22Rv1 (cell line): ENCODE measurements around the gene HMGN1.

Experiments used
- CTCF ChIP-seq: fragments of 450-650 bp; IDR thresholded peaks from 2 replicates; pipeline ENCODE4 v1.5.1; 2017; ENCODE audit warnings: mild to moderate bottlenecking
- ZFX ChIP-seq: fragments of 450-650 bp; IDR thresholded peaks from 2 replicates; pipeline ENCODE4 v1.6.1; 2017; ENCODE audit warnings: antibody characterized with exemption, borderline replicate concordance

DNA sequence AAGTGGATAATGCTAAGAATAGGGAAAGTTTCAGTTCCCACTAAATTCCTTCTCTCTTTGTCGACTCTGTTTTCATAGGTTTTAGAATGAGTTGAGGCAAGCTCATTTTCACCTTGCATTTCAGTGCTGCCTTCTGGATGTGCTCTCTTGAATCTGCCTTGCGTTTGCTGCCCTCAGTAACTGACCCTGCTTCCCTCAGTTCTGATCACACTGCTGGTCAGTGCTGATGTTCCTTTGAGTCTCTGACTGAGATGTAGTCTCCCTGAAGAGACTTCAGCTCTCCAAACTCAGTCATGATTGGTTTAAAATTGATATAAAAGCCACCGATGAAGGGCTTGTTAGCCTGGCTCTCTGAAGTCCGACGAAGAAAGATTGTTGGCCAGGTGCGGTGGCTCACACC, 25.2 kb upstream of the HMGN1 start:
- TF ChIP-seq CTCF (no peak; the same call in 1 of the 2 replicates), ZFX (no peak)
